Retina (tissue), 1 donor: Measurements from ENCODE around the gene CDH16.

ENCODE experiments used
- DNase-seq: peaks from one replicate; pipeline ENCODE4 v3.0.0-alpha.2; 2016

CDH16 gene

DNA sequence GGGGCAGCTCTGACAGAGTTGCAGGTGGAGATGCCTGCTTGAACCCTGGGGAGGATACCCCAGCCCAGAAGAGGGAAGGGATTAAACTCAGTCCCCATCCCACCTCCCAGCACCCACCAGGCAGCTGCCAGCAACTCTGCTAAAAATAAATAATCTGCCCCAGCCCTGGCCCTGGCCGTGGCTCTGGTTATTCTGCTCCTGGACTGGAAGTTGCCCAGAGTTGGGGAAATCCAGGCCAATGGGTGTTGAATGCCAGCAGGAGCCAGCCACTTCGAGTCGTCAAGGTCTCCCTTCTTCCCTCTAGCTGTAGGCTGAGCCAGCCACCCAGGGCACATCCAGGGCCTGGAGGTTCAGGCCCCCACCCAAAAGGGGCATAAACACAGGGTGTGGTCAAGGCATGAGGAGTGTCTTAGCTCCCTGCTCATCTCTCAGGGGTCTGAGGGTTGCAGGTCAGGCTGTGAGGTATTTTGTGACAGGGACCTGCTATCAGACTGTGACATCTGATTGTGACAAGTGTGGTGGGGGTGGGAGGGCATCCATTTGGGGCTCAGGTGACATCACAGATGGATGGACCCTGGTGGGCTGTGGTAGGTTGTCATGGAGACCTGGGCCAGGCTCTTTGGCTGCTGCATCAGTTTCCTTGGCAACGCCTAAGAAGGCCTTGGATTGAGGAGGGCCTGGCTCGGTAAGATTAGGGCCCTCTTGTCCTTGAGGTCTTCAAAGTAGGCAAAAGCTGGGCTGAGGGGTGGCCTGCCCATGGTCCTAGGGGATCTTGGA, 7.7 kb upstream of the CDH16 start:
- DNase-seq, result no peak

DNA sequence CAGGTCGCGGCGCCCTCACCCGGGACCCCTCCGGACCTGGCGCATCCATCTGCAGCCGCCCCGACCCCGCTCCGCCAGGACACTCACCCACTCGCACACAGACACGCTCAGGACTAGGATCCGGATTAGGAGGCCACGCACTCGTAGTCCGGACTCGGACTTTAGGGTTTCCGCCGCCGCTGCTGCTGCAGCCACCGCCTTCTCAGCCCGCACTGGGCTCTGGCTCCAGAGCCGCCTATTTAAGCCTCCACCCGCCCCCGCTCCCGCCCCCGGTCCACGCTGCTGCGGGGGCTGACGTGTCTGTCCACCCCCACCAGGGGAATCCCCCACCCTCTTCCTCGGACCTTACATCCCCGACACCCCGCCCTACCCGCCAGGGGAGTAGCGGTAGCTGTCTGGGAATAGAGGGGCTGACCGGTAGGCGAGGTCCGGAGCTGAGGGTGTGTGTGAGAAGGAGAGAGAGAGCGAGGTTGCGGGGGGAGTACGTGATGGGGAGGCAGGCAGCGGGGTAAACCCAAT, 6.7 kb upstream of the CDH16 start, which contains the start of gene RRAD:
RRAD (minus strand) TSS at position 214 of the 519 bp plus-strand sequence. CDS start 356 bp downstream, outside the sequence.
- no peak for DNase-seq

GRCh38 chr16:66924527-66925321, 6.0 kb upstream of the CDH16 start:
- peak; percentile 48 for DNase-seq

- no peak for DNase-seq
Observed at GRCh38 chr16:66923866-66924265, 5.2 kb upstream of the CDH16 start.

GRCh38 chr16:66923247-66923731, 4.6 kb upstream of the CDH16 start:
- no peak for DNase-seq

DNA sequence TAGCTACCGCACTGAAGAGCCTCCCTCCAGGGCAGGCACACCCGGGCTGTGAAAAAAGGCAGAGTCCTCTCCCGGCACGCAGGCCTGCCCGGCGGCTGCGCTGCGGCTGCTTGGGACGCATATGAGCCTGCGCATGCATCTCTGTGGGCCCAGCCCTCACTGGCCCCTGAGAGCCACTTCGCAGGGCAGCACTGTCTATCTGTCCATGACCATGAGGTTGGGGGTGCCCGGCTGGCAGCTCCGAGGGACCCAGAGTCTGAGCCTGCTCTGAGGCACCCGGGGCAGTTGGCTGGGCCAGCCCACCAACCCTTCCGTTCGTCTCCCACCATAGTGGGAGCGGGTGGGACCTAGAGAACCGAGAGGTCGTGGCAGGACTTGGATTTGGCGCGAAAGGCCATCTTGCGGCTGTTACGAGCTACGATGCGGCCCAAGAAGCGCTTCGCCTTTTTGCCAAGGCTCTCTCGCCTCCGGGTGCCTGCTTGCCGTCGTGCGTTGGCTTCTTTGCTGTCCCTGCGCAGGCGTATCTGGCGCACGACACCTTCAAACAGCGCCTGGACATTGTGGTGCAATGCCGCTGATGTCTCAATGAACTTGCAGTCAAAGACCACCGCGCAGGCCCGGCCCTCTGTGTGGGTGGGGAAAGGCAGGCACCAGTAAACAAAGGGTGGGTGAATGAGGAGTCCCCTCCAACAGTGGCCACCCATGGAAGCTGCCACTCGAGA, 3.2 kb upstream of the CDH16 start:
- DNase-seq, result no peak

- no peak for DNase-seq
Observed at GRCh38 chr16:66920924-66921680, 2.4 kb upstream of the CDH16 start.

GRCh38 chr16:66920299-66920590, 1.6 kb upstream of the CDH16 start:
- DNase-seq, result no peak

DNA sequence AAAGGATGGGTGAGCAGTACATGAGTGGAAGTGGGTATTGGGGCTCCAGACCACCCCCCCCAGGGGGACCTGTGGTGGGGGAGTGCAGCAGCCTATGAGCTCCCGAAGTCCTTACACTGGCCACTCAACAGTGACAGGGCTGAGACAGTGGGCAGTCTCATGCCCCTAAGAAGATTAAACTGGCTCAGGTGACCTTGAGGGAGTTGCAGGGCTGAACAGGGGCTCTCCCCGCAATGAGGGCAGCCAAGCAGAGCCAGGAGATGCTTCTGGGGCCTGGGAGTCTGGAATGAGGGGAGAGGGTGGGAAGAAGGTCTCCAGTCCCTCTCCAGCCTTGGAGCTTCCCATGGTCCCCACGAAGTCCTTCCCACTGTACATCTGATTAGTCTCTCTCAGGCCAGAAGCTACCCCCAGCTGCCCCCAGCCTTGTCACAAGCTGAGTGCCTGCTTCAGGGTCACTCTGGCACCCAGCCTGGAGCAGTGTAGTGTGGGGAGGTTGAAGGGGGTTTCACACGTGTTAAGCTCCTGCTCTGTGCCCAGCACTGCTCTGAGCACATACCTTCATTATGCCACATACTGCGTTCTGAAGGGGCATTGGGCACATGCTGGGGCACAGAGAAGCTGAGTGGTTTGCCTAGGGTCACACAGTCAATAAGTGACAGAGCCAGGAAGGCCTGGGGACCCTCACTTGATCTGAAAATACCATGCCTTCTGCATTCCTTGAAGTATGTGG, 1.0 kb upstream of the CDH16 start:
- DNase-seq, result no peak

- no peak for DNase-seq
Observed at GRCh38 chr16:66918355-66918754, 330 bp downstream of the CDH16 start.

GRCh38 chr16:66917741-66918140, 944 bp downstream of the CDH16 start:
- DNase-seq, result no peak

GRCh38 chr16:66916518-66916917, 2.2 kb downstream of the CDH16 start:
- no peak for DNase-seq

- no peak for DNase-seq
Observed at GRCh38 chr16:66915041-66915440, 3.6 kb downstream of the CDH16 start.

DNA sequence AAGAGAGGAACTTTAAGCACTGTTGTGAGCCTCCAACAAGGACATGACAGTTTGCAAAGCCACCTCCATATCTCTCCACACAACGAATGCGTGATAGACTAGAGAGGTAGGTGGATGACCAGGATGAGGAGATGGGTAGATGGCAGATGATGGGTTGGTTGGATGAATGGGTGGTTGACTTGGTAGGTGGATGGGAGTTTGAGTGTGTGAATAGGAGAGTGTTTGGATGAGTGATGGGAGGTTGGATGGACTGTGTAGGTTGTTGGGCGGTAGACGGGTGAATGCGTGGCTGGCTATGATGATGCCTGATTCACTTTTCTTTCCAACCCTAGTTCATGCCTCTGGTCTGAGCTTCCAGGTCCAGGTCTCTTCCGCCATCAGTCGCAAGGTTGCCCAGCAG, 4.1 kb downstream of the CDH16 start:
- no peak for DNase-seq

DNA sequence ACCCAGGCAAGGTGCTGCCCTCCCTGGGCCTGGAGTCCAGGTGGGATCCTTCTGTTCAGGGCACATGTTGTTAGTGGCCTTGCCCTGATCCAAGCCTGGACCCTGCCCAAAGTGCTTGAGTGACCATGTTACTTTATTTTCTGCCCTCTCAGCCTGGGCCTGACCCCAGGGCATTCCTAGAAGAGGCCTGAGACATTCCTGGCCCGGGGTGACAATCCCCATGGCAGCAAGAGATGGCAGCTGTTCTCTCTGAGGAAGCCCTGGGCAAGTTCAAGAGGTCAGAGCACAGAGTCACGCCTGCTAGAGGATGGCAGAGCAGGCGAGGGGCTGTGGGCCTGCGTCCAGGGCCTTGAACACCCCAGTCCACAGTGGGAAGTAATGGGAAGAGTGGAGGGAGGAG, 5.0 kb downstream of the CDH16 start:
- DNase-seq, result no peak

DNA sequence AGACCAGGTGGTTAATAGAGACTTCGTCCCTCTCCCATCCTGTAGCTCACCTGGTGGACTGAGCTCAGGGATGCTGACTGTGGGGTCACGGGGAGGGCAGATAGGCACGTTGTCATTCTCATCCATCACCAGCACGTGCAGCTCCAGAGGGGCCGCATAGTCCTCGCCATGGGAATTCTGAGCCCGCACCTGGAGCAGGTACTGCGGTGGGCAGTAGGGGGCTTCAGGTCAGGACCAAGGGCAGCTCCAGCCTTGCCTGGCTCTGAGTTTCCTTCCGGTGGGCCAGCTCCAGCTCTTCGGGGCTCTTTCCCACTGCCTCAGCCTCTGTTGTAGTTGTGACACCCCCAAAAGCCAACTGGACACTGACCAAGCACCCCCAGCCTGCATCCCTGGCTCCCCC, 5.6 kb downstream of the CDH16 start:
- no peak for DNase-seq

GRCh38 chr16:66911801-66912200, 6.9 kb downstream of the CDH16 start:
- no peak for DNase-seq

GRCh38 chr16:66911112-66911511, 7.6 kb downstream of the CDH16 start:
- DNase-seq, result no peak

DNA sequence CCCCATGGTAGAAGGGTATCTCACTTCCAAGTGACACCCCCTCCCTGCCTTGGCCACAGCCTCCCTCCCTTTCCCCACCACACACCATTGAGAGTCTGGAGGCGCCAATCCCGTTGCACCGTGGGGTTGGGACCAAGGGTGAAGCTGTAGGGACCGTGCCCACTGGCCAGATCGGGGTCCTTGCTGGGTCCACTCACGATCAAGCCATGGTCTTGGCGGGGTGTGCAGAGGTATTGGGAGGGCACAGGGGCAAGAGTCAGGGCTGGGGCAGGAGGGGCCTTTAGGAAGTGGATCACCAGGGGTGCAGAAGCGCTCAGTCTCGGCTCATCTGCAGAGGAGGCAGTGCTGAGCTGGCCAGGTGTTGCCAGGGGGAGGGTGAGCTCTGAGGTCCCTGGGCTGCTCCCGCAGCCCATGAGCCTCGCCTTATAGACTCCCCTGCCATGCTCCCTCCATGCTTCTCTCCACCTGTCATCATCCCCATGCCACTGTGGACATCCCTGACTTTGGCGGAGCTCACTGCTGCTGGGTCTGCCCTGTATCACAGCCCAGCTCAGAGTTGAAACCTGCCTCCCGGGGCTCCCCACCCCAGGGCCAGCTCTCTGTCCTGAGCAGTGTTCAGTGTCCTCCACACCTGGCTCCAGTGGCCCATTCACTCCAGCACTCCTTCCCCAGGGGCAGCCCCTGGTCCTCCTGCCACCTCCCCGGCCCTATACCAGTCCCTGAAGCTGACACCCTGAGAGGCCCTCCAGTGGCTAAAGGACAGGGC, 8.3 kb downstream of the CDH16 start:
- no peak for DNase-seq

- DNase-seq, result no peak
Observed at GRCh38 chr16:66908762-66909559, 9.7 kb downstream of the CDH16 start.
